NCI-H526 (cell line): ENCODE data around the gene TAS1R1.

Source experiments
- DNase-seq, 2 experiments: peaks; one replicate each; lab custom pipeline; 2025; lab: John Stamatoyannopoulos, UW

TAS1R1 gene

GRCh38 chr1:6603915-6604558 is 48.9 kb downstream of the TAS1R1 start:
- DNase-seq, result peak in 1 of 2 experiments; percentile 60

DNA sequence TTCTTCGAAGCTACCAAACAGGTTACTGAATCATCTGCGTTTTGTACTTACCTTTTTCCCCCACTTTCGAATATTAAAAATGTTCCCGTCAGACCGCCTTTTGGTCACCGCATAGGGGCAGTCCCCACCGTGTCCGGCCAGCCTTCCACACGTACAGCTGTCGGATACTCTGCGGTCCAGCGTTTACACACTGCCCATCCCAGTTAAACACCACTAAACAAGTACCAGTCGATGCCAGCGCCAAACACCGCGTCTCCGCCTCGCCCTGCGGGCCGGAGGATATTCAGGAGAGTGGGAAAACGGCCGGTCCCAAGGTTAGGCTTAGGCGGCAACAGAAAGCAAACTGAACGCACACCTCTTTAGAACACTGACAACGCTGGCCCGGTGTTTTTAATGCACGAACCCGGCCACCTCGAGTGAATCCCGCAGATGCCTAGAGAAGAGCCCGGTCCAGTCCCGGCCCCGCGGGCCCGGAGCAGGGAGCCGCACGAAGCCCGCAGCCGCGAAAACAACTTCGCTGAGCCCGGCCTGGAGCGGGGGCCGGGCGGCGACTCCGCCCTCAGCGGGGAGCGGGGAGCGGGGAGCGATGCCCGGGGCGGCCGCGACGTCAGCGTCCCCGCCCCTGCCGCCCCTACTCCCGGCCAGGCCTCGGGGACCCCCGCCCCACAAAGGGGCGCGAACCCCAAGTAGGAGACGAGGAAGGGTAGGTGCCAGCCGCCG is 57.7 kb downstream of the TAS1R1 start:
- peak; percentile 45 to 90 for DNase-seq

GRCh38 chr1:6613361-6614018 is 58.4 kb downstream of the TAS1R1 start, which contains the start of gene PHF13:
PHF13 (plus strand) TSS chr1:6613731; CDS start chr1:6614067, 336 bp downstream.
- DNase-seq, result peak; percentile 97 to 99

DNA sequence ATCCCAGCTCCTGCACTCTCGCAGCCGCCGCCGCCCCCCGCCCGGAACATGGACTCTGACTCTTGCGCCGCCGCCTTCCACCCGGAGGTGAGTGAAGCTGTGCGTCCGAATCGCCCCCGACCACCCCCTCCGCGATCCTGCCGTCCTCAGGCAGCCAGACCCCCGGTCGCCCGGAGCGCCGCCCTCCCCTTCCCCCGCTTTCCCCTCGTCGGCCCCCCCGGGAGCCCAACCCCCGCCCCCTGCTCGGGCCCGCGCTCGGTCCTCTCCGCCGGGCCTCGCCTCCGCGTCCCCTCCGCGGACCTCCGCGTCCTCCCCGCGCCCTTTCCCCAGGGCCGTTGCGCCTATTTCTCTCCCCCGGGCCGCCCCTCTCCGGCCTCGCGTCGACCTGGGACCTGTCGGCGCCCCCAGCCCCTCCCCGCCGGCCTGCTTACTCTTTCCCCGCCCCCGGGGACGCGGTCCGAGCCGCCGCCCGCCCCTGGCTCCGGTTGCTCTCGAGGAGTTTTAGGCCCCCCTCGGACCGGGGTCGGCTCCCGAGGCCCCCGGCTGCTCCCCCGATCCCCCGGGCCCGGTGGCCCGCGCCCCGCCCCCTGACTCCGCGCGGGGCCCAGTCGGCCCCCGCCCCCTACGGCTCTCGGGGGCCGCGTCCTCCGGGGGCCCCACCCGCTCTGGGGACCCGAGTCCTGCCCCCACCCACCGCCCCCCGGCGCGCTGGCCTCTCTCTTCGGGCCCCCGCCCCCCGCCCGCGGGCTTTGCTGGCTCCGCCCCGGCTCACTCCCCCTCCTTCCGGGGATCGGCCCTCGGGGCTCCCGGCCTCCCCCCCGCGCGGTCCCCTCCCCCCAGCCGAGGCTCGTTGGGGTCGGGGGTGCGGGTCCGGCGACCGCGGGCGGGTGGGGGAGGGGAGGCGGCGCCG is 59.2 kb downstream of the TAS1R1 start:
- DNase-seq, result peak in 1 of 2 experiments; percentile 59

- no peak for DNase-seq
Observed at GRCh38 chr1:6614929-6615785, 60.0 kb downstream of the TAS1R1 start.

GRCh38 chr1:6619045-6619444 is 63.9 kb downstream of the TAS1R1 start:
- no peak for DNase-seq

- no peak for DNase-seq
Observed at GRCh38 chr1:6621429-6622391, 66.6 kb downstream of the TAS1R1 start.

DNA sequence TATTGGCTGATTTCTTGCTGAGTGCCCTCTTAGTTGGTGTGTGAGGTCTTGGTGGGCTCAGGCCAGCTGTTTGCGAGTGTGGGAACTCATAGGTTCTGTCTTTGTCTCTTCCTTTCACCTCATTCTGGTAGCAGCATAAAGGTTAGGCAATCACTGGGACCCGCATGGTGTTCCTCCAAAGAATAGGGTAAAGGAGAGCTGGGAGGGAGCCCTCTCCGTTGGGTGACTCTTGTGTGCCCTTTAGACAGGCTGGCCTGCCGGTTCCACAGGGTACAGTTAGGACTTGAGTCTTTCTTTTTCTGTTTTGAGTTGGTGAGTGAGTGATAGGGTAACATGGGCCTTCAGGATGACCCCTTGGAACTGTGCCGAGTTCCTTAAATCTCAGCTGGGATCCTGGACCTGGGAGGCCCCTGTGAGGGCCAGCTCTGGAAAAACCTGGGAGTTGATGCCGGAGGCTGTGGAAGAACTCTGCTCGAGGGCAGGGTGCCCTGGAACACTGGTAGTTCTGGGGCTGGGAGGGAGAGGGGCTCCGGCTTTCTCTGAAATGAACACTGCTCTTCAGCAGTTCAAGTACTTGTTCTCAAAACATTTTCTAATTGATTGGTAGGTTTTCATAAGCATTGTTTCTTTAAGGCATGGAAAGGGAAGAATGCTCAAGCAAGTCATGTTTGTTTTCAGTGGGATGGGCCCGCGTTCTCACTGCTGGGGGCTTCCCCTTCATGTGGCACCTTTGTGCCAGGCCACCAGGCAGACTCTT is 67.5 kb downstream of the TAS1R1 start:
- DNase-seq, result no peak

- DNase-seq, result no peak
Observed at GRCh38 chr1:6623269-6623965, 68.3 kb downstream of the TAS1R1 start.

DNA sequence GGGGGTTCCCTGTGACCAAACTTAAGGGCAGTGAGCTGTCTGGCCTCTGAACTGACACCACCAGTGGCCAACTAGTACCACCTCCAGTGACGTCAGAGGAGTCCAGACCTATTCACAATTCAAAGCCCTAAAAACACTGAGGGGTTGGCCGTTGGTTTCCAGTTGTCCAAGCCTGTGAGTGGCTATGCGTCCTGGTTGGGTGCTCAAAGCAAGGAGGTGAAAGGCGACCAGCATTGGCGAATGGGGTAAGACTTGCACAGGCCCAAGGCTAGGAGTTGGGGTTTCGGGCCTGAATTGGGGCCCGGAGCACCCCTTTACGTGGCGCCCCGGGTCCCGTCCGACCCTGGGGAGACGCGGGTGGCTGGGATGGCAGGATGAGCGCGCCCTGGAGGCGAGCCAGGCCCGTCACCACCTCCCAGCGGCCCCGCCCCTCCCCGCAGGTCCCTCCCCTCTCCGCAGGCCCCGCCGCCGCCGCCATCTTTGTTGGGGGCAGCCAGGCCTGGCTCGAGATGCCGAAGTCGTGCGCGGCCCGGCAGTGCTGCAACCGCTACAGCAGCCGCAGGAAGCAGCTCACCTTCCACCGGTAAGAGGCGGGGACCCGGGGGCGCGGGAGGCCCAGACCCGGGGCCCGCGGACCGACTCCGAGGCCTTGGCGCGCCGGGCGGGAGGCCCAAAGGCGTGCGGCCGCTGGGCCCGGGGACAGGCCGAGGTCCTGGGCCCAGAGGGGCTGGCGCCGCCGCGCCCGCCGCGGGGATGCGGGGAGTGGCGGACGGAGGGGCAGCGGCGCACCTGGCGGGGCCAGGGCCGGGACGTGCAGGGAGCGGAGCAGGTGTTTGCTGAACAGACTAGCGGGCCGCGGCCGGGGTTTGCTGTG is 69.8 kb downstream of the TAS1R1 start, which contains the start of gene THAP3:
TSS of gene THAP3 (plus strand) at position 159 of the 874 bp plus-strand sequence. CDS start at position 510, 351 bp downstream.
- peak; percentile 68 to 94 for DNase-seq

GRCh38 chr1:6625584-6626149 is 70.6 kb downstream of the TAS1R1 start:
- DNase-seq, result no peak

- no peak for DNase-seq
Observed at GRCh38 chr1:6627031-6627430, 71.9 kb downstream of the TAS1R1 start.

DNA sequence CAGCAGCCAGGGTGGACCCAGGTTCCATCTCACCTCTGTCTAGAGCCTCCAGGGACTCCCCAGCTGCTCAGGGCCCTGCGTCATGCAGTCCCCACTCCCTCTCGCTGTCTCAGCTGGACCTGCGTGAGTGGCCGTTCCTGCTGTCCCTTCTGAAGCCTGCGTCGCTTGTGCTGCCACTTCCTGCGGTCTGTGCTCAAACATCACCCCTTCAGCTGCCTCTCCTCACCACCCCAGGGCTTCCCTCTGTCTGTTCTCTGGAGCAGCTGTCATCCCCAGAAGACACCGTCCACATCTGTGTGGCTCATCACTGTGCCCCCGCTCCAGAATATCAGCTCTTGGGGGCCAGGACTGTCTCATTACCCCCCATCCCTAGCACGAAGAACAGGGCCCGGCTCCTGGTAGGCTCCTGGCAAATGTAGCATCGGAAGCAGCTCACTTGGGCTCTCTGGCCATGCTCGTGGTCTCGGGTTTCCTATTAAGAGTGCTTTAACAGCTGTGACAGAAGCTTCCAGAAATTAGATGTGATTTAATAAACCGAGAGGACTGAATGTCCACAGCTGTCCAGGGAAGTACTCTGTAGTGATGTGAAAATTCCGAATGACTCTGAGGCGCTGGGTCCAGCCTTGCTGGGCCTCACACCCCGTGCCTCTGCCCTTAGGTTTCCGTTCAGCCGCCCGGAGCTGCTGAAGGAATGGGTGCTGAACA is 72.9 kb downstream of the TAS1R1 start:
- DNase-seq, result no peak

- DNase-seq, result no peak
Observed at GRCh38 chr1:6628971-6629479, 73.9 kb downstream of the TAS1R1 start.
